Amygdala (tissue), 56 donors: ENCODE results near the gene MISP3.

ENCODE experiments used
- DNase-seq, 56 donors: peaks; one replicate each; lab custom pipeline; 2025; lab: John Stamatoyannopoulos, UW

The MISP3 gene

GRCh38 chr19:14053032-14053431 is 19.6 kb upstream of the MISP3 start:
- no peak for DNase-seq

GRCh38 chr19:14053500-14053899 is 19.1 kb upstream of the MISP3 start:
- DNase-seq, result no peak

GRCh38 chr19:14054099-14054498 is 18.5 kb upstream of the MISP3 start:
- no peak for DNase-seq

GRCh38 chr19:14054721-14055120 is 17.9 kb upstream of the MISP3 start:
- no peak for DNase-seq

GRCh38 chr19:14055396-14055795 is 17.2 kb upstream of the MISP3 start:
- no peak for DNase-seq

- no peak for DNase-seq
Observed at GRCh38 chr19:14056069-14056666, 16.4 kb upstream of the MISP3 start.

- DNase-seq, result no peak
Observed at GRCh38 chr19:14056741-14057356, 15.7 kb upstream of the MISP3 start.

- no peak for DNase-seq
Observed at GRCh38 chr19:14058182-14059092, 14.1 kb upstream of the MISP3 start.

GRCh38 chr19:14059093-14059480 is 13.5 kb upstream of the MISP3 start:
- no peak for DNase-seq

- DNase-seq, result no peak
Observed at GRCh38 chr19:14059652-14060155, 12.9 kb upstream of the MISP3 start.

GRCh38 chr19:14061081-14061749 is 11.4 kb upstream of the MISP3 start:
- DNase-seq, result no peak

GRCh38 chr19:14061751-14062557 is 10.6 kb upstream of the MISP3 start, which contains the start of gene PALM3:
PALM3 (minus strand) TSS chr19:14062076; CDS start chr19:14061980, 96 bp downstream.
- DNase-seq, result no peak

GRCh38 chr19:14062558-14062855 is 10.1 kb upstream of the MISP3 start:
- no peak for DNase-seq

GRCh38 chr19:14063105-14063504 is 9.5 kb upstream of the MISP3 start:
- DNase-seq, result no peak

GRCh38 chr19:14066134-14066533 is 6.5 kb upstream of the MISP3 start:
- no peak for DNase-seq

GRCh38 chr19:14070268-14071050 is 2.1 kb upstream of the MISP3 start:
- no peak for DNase-seq

- peak in 51 of 56 donors; percentile 15 to 88 (median 60) for DNase-seq
Observed at GRCh38 chr19:14073261-14073924, 807 bp downstream of the MISP3 start.
